Measurements from ENCODE around the gene PRKX.
"Not testable (repeated sequence)": the region's sequence is repeated elsewhere in the genome, so short reads cannot be mapped to it uniquely, and the experiment has no call there.

Gene PRKX

GRCh38 chrX:3576886-3577501 is 136.5 kb downstream of the PRKX start:
- no peak overlapping the region for H3K27ac ChIP-seq
- no peak for TF ChIP-seq CTCF (conservative IDR thresholded peaks at IDR 0.05)
- no peak for TF ChIP-seq ZFX (IDR thresholded peaks at IDR 0.05)

DNA sequence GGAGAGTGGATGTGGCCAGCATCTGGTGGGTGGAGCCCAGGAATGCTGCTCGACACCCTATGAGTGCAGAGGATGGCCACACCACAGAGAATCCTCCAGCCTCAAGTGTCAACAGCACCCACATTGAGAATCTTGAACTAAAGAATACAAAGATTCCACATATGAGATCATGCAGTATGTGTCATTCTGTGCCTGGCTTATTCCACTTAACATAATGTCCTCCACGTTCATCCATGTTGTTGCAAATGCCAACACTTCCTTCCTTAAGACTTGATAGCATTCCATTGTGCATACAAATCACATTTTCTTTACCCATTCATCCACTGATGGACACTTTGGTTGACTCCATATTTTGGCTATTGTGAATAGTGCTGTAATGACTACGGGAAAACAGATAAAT is 145.8 kb downstream of the PRKX start:
- no peak for TF ChIP-seq CTCF (conservative IDR thresholded peaks at IDR 0.05)
- no peak for TF ChIP-seq ZFX (IDR thresholded peaks at IDR 0.05)

DNA sequence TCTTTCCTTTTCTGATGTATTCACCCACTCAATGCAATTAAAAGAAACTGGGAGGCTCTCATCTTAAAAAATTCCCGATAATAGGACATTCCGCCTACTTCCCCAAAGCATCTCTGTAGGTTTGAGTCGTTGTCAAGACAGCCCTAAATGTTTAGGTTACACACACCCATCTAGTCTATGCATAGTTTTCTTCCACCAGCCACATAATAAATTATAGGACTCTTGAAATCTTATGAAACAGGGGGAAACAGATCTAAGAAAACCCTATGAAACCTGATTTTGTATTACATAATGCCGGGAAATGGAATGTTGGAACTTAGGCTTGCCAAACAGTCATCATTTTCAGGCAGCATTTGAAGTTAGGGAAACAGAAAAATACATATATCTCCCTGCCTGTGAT is 150.0 kb downstream of the PRKX start:
- TF ChIP-seq CTCF (conservative IDR thresholded peaks at IDR 0.05) = no peak
- no peak for TF ChIP-seq ZFX (IDR thresholded peaks at IDR 0.05)

More for the DNA sequence above, 145.8 kb downstream of the PRKX start:
- H3K27ac ChIP-seq = no peak overlapping the region

GRCh38 chrX:3560010-3560409 is 153.4 kb downstream of the PRKX start:
- not testable (repeated sequence) for H3K27ac ChIP-seq

More for the DNA sequence above, 150.0 kb downstream of the PRKX start:
- no peak overlapping the region for H3K27ac ChIP-seq

Data from C4-2B (cell line).